ENCODE measurements around the gene RPS18. TPM values are rescaled to one million over a fixed set of nuclear protein-coding genes. Genes with fewer than 3 reads are reported as not detected.

RPS18 gene
- total and polyA plus RNA-seq, 12 donors = 1,323 to 8,448 (median 2,110) TPM

DNA sequence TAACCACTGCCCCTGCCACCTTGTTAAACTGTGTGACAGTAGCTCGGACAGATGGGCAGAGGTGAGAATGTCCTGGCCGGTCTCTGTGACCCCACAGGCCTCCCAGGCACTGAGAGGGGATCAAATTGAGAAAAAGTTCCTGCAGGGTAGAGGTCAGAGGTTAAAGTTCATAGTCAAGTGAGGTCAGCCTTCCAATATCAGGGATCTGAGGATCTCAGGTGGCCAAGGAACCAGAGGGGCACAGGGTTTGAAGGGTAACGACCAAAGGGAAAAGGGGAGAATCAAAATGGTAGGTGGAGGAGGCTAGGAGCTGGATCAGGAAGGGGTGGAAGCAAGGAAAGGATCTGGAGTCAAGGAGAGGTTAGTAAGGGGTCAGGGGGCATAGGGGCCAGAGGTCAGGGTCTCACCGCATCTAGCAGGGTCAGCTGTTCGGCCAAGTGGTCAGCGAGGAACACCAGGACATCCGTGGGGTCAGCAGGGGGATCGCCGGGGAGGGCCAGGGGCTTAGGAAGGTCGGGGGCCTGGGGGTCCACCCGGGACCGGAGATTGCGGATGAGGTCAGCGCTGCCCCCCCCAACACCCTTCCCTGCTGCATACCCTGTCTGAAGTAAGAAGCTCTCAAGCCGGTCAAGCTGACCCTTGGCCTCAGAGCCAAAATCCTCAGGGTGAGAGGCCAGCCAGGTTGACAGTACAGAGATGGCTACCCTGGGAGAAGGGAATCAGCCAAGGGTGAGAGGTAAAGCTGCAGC, 23.9 kb downstream of the RPS18 start:
- Histone ChIP-seq H3K36me3 (replicated peaks in 1 of 2) (peaks cover 0 to 53% of the 10 kb centered on the region in 2 donors), H3K9me3 (replicated peaks in 1 of 3) (no peaks in the 10 kb centered on the region), H3K4me1 (replicated peaks in 1 of 2) (peaks cover 16 to 18% of the 10 kb centered on the region in 2 donors), H3K27me3 (no peaks in the 10 kb centered on the region), H3K4me3 (no peak overlapping the region), H3K27ac (no peak overlapping the region)
- 85 to 86% (median 85%) methylated on average over 9 to 15 of the region's 15 CpGs for WGBS, 4 donors
- no peak for TF ChIP-seq POLR2A (IDR thresholded peaks at IDR 0.05)
- TF ChIP-seq, protein P1, sequence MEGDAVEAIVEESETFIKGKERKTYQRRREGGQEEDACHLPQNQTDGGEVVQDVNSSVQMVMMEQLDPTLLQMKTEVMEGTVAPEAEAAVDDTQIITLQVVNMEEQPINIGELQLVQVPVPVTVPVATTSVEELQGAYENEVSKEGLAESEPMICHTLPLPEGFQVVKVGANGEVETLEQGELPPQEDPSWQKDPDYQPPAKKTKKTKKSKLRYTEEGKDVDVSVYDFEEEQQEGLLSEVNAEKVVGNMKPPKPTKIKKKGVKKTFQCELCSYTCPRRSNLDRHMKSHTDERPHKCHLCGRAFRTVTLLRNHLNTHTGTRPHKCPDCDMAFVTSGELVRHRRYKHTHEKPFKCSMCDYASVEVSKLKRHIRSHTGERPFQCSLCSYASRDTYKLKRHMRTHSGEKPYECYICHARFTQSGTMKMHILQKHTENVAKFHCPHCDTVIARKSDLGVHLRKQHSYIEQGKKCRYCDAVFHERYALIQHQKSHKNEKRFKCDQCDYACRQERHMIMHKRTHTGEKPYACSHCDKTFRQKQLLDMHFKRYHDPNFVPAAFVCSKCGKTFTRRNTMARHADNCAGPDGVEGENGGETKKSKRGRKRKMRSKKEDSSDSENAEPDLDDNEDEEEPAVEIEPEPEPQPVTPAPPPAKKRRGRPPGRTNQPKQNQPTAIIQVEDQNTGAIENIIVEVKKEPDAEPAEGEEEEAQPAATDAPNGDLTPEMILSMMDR (IDR thresholded peaks at IDR 0.05) = no peak
- intact Hi-C loops (cut with DNase I) = no loop called here
- DNase-seq = peak in 1 of 7 donors; percentile 20

DNA sequence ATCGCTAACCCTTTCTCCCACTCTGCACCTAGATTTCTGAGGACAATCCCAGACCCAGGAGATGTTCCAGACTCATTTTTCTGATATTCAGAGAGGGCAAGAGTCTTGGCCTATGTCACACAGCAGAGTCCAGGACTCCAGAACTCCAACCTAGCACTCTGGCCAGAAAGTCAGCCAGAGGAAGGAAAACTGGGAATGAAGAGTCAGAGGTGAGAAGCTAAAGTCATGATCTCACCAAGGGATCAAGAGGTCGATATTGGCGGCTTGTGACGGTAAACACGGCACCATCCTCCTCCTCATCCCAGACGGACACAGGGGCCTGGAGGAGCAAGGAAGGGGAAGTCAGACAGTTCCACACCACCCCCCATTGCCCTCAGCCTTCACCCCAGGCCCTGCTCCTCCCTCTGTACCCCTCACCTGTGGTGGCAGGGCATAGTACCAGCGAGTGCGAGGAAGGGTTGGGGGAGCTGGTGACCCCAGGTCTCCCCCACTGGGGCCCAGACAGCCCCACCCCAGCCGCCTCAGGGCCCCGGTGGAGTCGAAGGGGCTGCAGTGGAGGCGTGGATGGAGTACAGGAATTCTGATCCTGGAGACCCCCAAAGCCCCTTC, 25.0 kb downstream of the RPS18 start:
- Histone ChIP-seq H3K4me1 (replicated peaks in 1 of 2) (peaks cover 21 to 26% of the 10 kb centered on the region in 2 donors), H3K4me3 (peak overlapping the region in 3 of 4 donors; percentile 16 to 88 (median 67)), H3K36me3 (replicated peaks in 1 of 2) (peaks cover 0 to 49% of the 10 kb centered on the region in 2 donors), H3K9me3 (replicated peaks in 1 of 3) (no peaks in the 10 kb centered on the region), H3K27me3 (no peaks in the 10 kb centered on the region), H3K27ac (peak overlapping the region in 4 of 5 donors; percentile 87 to 97 (median 95))
- peak in 1 of 7 donors; percentile 24 for DNase-seq
- WGBS, 4 donors = 66 to 86% (median 71%) methylated on average over 6 to 12 of the region's 12 CpGs
- intact Hi-C loops (cut with DNase I) = no loop called here
- TF ChIP-seq, protein P1 (IDR thresholded peaks at IDR 0.05) = no peak

DNA sequence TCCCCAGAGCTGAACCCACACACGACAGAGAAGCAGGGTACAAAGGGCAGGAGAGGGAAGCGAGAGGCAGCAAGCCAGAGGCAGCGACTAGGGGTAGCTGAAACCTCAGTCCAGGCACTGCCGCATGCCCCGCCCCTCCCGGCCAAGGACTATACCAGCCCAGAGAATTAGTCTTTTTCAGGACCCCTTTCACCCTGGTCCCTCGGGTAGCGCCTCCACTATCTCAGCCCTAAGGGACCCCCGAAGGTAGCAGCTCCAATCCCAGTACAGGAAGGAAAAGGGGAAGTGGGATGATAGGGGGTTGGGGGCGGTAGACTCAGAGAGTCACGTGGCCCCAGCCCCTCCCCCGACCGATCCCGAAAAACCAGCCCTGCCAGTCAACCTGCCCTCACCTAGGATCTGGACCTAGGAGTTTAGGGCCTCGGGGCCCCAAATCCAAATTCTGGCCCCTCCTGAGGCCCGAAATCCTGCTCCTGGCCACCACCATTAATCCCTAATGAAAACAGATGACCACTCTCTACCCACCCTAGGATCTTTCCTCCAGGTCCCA, 25.6 kb downstream of the RPS18 start:
- intact Hi-C loops (cut with DNase I) = no loop called here
- peak overlapping the region in 3 of 4 donors; percentile 16 to 88 (median 67) for H3K4me3 ChIP-seq
- TF ChIP-seq, protein P1 (IDR thresholded peaks at IDR 0.05) = no peak
- TF ChIP-seq POLR2A (IDR thresholded peaks at IDR 0.05) = no peak
- 6 to 20% (median 8%) methylated on average over 3 to 16 of the region's 16 CpGs for WGBS, 4 donors
- H3K4me1 ChIP-seq (replicated peaks in 1 of 2) = peaks cover 21 to 26% of the 10 kb centered on the region in 2 donors
- peak; percentile 58 to 75 (median 68) for DNase-seq
- no peaks in the 10 kb centered on the region for H3K9me3 ChIP-seq (replicated peaks in 1 of 3)
- peak overlapping the region in 4 of 5 donors; percentile 87 to 97 (median 95) for H3K27ac ChIP-seq
- peaks cover 0 to 47% of the 10 kb centered on the region in 2 donors for H3K36me3 ChIP-seq (replicated peaks in 1 of 2)
- H3K27me3 ChIP-seq = no peaks in the 10 kb centered on the region

Data from adrenal gland (tissue), 12 donors.